H1 (cell line): ENCODE measurements around the gene PSME3. TPM values are rescaled to one million over a fixed set of nuclear protein-coding genes. Genes with fewer than 3 reads are reported as not detected.

Source experiments
- CBX5 ChIP-seq: fragments of 300-800, 300-1000 bp; sonication (generic); IDR thresholded peaks from 2 replicates; pipeline ENCODE4 v1.7.1; 2016; ENCODE audit warnings: antibody characterized with exemption, low read length, low read depth
- CHD2 ChIP-seq: IDR thresholded peaks from 2 replicates; pipeline ENCODE4 v1.6.1; 2012; ENCODE audit warnings: low read length, improper control_type of control experiment
- CTBP2 ChIP-seq: IDR thresholded peaks from 2 replicates; pipeline ENCODE4 v1.7.0; 2011; ENCODE audit warnings: borderline replicate concordance, mild to moderate bottlenecking, moderate library complexity, mixed read lengths, low read length; ENCODE audit not compliant: insufficient read depth, insufficient read length
- SIRT6 ChIP-seq: IDR thresholded peaks from one replicate; pipeline ENCODE4 v1.7.1; 2012; ENCODE audit warnings: low read length, inconsistent platforms
- TBP ChIP-seq: IDR thresholded peaks from 2 replicates; pipeline ENCODE4 v1.6.1; 2011; ENCODE audit warnings: low read depth, low read length, improper control_type of control experiment
- YY1 ChIP-seq: IDR thresholded peaks from 2 replicates; pipeline ENCODE4 v1.6.1; 2011; ENCODE audit warnings: low read depth, mild to moderate bottlenecking, low read length
- polyA plus RNA-seq, 7 experiments: library from polyadenylated mRNA; depleted of rRNA in 3 of 7; stranded (reverse) in 5 of 7; unstranded in 2 of 7; fragments of >200 nt in 5 of 7; fragments of 200-250 nt in 2 of 7; gene quantifications; 1 replicate in 5 of 7; 2 replicates in 1 of 7; 4 replicates in 1 of 7; pipeline versions ENCODE4 v1.2.1 to v1.2.3, GENCODE V29; 2011 to 2013; ENCODE audit warnings: missing spikeins in 2 of 7, mixed read lengths in 2 of 7
- total RNA-seq: library from RNA; stranded (reverse); fragmentation: NEBNext Ultra II Directional; extraction: Animal tissue kit (Norgen Biotek cat#: 25700); gene quantifications from 2 replicates; pipeline ENCODE4 v1.2.1, GENCODE V29; 2021
- TF ChIP-seq, protein P1 (sequence below): fragments of 300-600 bp; sonication (generic); IDR thresholded peaks from 2 replicates; pipeline ENCODE4 v1.7.1; 2012; ENCODE audit warnings: low read length, moderate library complexity, mild to moderate bottlenecking, inconsistent platforms; ENCODE audit not compliant: insufficient replicate concordance
- TF ChIP-seq, protein P2 (sequence below), 3 experiments: IDR thresholded peaks; 1 replicate in 2 of 3; 2 replicates in 1 of 3; pipeline versions ENCODE4 v1.5.1 to v1.6.1; 2011; ENCODE audit warnings: low read length in 3 of 3, mild to moderate bottlenecking in 3 of 3, inconsistent platforms in 2 of 3, low read depth in 1 of 3, moderate library complexity in 1 of 3; ENCODE audit not compliant: insufficient read depth in 1 of 3; ENCODE audit errors: control extremely low read depth in 1 of 3

Gene PSME3
- total and polyA plus RNA-seq, 2 of the 8 experiments (the other 6 are each of a cell fraction or from before 2014, with no cell fraction given): 149 to 224 TPM

DNA sequence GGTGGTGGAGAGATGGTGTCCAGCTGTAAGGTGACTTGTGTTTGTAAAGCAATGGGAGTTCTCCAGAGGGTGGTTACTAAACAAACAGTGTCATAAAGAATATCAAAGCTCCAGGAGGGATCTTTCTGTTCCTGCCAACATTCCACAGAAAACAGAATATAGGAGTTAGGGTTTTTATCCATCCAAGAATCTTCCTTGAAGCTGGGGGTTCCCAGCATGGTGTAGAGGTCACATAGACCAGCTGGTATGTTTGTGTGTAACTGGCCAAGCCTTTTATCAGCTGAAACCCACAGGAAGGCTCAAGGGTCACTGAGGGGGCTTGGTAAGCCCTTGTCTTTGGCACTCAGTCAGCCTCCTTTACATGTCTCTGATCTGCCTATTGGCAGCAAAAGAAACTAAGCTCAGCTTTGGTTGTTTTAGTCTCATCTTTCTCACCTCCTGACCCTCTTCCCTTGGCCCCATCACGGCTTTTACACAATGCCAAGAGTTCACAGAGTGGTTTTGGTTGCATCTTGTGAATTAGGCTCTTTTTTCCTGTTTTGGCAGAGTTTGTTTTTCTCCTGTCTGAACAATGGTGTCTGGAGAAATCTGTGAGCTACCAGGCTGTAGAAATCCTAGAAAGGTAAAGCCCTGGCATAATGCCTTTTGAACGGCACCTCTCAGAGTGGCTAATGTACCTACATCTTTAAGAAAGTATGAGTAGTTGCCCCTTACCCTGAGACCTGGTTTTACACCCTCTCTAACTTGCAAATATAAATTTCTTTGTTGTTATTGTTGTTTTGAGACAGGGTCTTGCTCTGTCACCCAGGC is 29.9 kb upstream of the PSME3 start (continued):
- TF ChIP-seq, protein P1, sequence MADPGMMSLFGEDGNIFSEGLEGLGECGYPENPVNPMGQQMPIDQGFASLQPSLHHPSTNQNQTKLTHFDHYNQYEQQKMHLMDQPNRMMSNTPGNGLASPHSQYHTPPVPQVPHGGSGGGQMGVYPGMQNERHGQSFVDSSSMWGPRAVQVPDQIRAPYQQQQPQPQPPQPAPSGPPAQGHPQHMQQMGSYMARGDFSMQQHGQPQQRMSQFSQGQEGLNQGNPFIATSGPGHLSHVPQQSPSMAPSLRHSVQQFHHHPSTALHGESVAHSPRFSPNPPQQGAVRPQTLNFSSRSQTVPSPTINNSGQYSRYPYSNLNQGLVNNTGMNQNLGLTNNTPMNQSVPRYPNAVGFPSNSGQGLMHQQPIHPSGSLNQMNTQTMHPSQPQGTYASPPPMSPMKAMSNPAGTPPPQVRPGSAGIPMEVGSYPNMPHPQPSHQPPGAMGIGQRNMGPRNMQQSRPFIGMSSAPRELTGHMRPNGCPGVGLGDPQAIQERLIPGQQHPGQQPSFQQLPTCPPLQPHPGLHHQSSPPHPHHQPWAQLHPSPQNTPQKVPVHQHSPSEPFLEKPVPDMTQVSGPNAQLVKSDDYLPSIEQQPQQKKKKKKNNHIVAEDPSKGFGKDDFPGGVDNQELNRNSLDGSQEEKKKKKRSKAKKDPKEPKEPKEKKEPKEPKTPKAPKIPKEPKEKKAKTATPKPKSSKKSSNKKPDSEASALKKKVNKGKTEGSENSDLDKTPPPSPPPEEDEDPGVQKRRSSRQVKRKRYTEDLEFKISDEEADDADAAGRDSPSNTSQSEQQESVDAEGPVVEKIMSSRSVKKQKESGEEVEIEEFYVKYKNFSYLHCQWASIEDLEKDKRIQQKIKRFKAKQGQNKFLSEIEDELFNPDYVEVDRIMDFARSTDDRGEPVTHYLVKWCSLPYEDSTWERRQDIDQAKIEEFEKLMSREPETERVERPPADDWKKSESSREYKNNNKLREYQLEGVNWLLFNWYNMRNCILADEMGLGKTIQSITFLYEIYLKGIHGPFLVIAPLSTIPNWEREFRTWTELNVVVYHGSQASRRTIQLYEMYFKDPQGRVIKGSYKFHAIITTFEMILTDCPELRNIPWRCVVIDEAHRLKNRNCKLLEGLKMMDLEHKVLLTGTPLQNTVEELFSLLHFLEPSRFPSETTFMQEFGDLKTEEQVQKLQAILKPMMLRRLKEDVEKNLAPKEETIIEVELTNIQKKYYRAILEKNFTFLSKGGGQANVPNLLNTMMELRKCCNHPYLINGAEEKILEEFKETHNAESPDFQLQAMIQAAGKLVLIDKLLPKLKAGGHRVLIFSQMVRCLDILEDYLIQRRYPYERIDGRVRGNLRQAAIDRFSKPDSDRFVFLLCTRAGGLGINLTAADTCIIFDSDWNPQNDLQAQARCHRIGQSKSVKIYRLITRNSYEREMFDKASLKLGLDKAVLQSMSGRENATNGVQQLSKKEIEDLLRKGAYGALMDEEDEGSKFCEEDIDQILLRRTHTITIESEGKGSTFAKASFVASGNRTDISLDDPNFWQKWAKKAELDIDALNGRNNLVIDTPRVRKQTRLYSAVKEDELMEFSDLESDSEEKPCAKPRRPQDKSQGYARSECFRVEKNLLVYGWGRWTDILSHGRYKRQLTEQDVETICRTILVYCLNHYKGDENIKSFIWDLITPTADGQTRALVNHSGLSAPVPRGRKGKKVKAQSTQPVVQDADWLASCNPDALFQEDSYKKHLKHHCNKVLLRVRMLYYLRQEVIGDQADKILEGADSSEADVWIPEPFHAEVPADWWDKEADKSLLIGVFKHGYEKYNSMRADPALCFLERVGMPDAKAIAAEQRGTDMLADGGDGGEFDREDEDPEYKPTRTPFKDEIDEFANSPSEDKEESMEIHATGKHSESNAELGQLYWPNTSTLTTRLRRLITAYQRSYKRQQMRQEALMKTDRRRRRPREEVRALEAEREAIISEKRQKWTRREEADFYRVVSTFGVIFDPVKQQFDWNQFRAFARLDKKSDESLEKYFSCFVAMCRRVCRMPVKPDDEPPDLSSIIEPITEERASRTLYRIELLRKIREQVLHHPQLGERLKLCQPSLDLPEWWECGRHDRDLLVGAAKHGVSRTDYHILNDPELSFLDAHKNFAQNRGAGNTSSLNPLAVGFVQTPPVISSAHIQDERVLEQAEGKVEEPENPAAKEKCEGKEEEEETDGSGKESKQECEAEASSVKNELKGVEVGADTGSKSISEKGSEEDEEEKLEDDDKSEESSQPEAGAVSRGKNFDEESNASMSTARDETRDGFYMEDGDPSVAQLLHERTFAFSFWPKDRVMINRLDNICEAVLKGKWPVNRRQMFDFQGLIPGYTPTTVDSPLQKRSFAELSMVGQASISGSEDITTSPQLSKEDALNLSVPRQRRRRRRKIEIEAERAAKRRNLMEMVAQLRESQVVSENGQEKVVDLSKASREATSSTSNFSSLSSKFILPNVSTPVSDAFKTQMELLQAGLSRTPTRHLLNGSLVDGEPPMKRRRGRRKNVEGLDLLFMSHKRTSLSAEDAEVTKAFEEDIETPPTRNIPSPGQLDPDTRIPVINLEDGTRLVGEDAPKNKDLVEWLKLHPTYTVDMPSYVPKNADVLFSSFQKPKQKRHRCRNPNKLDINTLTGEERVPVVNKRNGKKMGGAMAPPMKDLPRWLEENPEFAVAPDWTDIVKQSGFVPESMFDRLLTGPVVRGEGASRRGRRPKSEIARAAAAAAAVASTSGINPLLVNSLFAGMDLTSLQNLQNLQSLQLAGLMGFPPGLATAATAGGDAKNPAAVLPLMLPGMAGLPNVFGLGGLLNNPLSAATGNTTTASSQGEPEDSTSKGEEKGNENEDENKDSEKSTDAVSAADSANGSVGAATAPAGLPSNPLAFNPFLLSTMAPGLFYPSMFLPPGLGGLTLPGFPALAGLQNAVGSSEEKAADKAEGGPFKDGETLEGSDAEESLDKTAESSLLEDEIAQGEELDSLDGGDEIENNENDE: no peak
- TF ChIP-seq YY1 (no peak), CTBP2 (no peak), CBX5 (no peak), CHD2 (no peak), TBP (no peak), SIRT6 (no peak)
- TF ChIP-seq, protein P2, sequence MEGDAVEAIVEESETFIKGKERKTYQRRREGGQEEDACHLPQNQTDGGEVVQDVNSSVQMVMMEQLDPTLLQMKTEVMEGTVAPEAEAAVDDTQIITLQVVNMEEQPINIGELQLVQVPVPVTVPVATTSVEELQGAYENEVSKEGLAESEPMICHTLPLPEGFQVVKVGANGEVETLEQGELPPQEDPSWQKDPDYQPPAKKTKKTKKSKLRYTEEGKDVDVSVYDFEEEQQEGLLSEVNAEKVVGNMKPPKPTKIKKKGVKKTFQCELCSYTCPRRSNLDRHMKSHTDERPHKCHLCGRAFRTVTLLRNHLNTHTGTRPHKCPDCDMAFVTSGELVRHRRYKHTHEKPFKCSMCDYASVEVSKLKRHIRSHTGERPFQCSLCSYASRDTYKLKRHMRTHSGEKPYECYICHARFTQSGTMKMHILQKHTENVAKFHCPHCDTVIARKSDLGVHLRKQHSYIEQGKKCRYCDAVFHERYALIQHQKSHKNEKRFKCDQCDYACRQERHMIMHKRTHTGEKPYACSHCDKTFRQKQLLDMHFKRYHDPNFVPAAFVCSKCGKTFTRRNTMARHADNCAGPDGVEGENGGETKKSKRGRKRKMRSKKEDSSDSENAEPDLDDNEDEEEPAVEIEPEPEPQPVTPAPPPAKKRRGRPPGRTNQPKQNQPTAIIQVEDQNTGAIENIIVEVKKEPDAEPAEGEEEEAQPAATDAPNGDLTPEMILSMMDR (IDR thresholded peaks at IDR 0.05; ENCODE audit: control extremely low read depth in 1 of 3, insufficient read depth in 1 of 3, low read depth in 1 of 3, low read length in 3 of 3): no peak
